Gastroesophageal sphincter (tissue), 4 donors: ENCODE data around the gene CRELD2. TPM values are rescaled to one million over a fixed set of nuclear protein-coding genes. Genes with fewer than 3 reads are reported as not detected.

ENCODE experiments used
- ATAC-seq: fragments of 150-250 bp; one replicate; pipeline ENCODE4 v1.9.1; 2016; ENCODE audit warnings: mild to moderate bottlenecking, moderate library complexity
- H3K27ac ChIP-seq, 4 donors: fragments of 200-600 bp; sonication (generic) in 3 of 4; 1 replicate in 3 of 4; 2 replicates in 1 of 4; pipeline ENCODE4 v1.5.1; 2016 to 2019
- H3K27me3 ChIP-seq: fragments of 200-600 bp; sonication (generic); one replicate; pipeline ENCODE4 v1.5.1; 2019
- H3K36me3 ChIP-seq, 2 donors: fragments of 200-600 bp; sonication (generic); one replicate each; pipeline ENCODE4 v1.5.1; 2019; ENCODE audit warnings: control low read depth in 1 of 2
- H3K4me1 ChIP-seq, 3 donors: fragments of 200-600 bp; sonication (generic); 1 replicate in 2 of 3; 2 replicates in 1 of 3; pipeline ENCODE4 v1.5.1; 2016 to 2019; ENCODE audit warnings: control low read depth in 2 of 3
- H3K4me3 ChIP-seq, 2 donors: fragments of 200-600 bp; sonication (generic); one replicate each; pipeline ENCODE4 v1.5.1; 2019; ENCODE audit warnings: mild to moderate bottlenecking in 1 of 2, moderate library complexity in 1 of 2
- H3K9me3 ChIP-seq, 3 donors: fragments of 200-600 bp; sonication (generic); one replicate each; pipeline ENCODE4 v1.5.1; 2017 to 2019; ENCODE audit warnings: control low read depth in 2 of 3
- EP300 ChIP-seq: sonication (generic); formaldehyde crosslinking; IDR thresholded peaks from one replicate; pipeline ENCODE4 v1.6.1; 2017; ENCODE audit warnings: antibody characterized with exemption, mild to moderate bottlenecking
- POLR2A ChIP-seq, 2 donors: fragments of 450-650 bp; IDR thresholded peaks; one replicate each; pipeline ENCODE4 v1.6.1; 2017; ENCODE audit warnings: antibody characterized with exemption in 2 of 2, mild to moderate bottlenecking in 2 of 2, moderate library complexity in 1 of 2
- POLR2AphosphoS5 ChIP-seq: sonication (generic); formaldehyde crosslinking; IDR thresholded peaks from one replicate; pipeline ENCODE4 v1.6.1; 2017; ENCODE audit warnings: antibody characterized with exemption
- WGBS, 2 donors: methylation state at CpG; one replicate each; pipeline ENCODE4 v1.1.5; 2018; ENCODE audit warnings: low coverage in 1 of 2; 5-methylcytosine and 5-hydroxymethylcytosine counted together
- total RNA-seq, 4 donors: library from RNA; depleted of rRNA; stranded (reverse); fragments of >200 nt; gene quantifications; one replicate each; pipeline ENCODE4 v1.1.0, GENCODE V29; 2016
- TF ChIP-seq, protein P1 (sequence below), 4 experiments: fragments of 200-600 bp in 2 of 4; fragments of 450-650 bp in 2 of 4; sonication (generic) in 1 of 4; IDR thresholded peaks; one replicate each; pipeline ENCODE4 v1.5.1; 2017 to 2019; ENCODE audit warnings: antibody characterized with exemption in 4 of 4, mild to moderate bottlenecking in 2 of 4, moderate library complexity in 2 of 4

CRELD2 gene
- total RNA-seq, 4 donors from 2014 or later: 21.9 to 36.2 (median 30.9) TPM

DNA sequence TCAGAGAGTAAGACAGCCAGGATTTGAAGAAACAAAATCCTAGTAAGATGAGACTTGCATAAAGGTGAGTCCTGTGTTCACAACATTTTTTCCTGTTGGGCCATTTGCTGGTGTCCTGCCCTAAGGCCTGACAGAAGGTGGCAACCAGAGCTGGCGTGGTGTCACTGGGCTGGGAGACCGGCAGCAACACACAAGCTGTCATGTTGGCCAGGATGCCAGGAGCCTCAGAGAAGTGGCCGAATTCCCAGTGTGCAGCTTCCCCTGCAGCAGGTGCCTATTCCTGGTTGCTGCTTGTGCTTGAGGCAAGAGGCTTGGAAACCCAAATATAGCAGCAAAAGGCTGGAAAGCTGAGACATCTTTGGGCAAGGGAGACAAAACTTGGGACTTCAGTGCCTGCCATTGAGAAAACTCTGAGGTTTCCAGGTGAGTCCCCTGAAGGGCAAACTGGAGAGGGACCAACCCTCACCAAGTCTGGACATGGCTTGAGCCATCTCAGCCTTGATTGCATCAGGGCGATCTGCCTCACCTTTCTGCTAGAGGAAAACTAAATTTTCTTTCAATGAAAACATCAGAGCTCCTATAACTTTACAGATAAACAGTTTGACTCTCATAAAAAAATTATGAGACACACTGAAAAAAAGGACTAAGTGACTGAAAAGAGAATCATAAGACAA is 26.1 kb upstream of the CRELD2 start:
- Histone ChIP-seq H3K27ac (no peak overlapping the region), H3K27me3 (no peaks in the 10 kb centered on the region), H3K4me1 (no peaks in the 10 kb centered on the region), H3K4me3 (no peak overlapping the region), H3K9me3 (peaks cover 0 to 7% (median 0%) of the 10 kb centered on the region in 3 donors), H3K36me3 (peaks cover 0 to 44% of the 10 kb centered on the region in 2 donors)
- TF ChIP-seq EP300: no peak
- TF ChIP-seq POLR2AphosphoS5: no peak
- no peak for TF ChIP-seq POLR2A (IDR thresholded peaks at IDR 0.05)
- TF ChIP-seq, protein P1, sequence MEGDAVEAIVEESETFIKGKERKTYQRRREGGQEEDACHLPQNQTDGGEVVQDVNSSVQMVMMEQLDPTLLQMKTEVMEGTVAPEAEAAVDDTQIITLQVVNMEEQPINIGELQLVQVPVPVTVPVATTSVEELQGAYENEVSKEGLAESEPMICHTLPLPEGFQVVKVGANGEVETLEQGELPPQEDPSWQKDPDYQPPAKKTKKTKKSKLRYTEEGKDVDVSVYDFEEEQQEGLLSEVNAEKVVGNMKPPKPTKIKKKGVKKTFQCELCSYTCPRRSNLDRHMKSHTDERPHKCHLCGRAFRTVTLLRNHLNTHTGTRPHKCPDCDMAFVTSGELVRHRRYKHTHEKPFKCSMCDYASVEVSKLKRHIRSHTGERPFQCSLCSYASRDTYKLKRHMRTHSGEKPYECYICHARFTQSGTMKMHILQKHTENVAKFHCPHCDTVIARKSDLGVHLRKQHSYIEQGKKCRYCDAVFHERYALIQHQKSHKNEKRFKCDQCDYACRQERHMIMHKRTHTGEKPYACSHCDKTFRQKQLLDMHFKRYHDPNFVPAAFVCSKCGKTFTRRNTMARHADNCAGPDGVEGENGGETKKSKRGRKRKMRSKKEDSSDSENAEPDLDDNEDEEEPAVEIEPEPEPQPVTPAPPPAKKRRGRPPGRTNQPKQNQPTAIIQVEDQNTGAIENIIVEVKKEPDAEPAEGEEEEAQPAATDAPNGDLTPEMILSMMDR (IDR thresholded peaks at IDR 0.05): no peak
- 67 to 100% methylated on average over 1 of the region's 4 CpGs for WGBS, 2 donors
- ATAC-seq: no peak

DNA sequence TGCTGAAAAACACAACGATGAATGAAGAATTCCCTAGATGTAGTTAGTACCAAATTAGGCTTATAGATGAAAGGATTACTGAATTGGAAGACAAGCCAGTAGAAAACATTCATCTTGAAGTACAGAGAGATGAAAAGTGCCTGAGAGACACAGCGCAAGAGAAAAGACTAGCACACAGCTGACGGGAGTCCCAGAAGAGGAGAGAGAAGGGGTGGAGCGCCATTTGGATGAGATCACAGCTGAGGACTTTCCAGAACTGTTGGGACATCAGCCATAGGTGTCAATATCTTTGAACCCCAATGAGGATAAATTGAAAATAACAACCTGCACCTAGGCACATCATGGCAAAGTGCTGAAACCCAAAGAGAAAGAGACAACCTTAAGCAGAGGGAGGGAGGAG is 25.4 kb upstream of the CRELD2 start:
- TF ChIP-seq, protein P1 (IDR thresholded peaks at IDR 0.05): no peak
- TF ChIP-seq POLR2AphosphoS5 (no peak), EP300 (no peak), POLR2A (IDR thresholded peaks at IDR 0.05) (no peak)
- Histone ChIP-seq H3K4me1 (no peaks in the 10 kb centered on the region), H3K4me3 (no peak overlapping the region), H3K27ac (no peak overlapping the region), H3K36me3 (peaks cover 0 to 39% of the 10 kb centered on the region in 2 donors), H3K27me3 (no peaks in the 10 kb centered on the region), H3K9me3 (peaks cover 0 to 7% (median 0%) of the 10 kb centered on the region in 3 donors)
- ATAC-seq: no peak
- WGBS, 2 donors: 83 to 84% methylated on average over 4 of the region's 4 CpGs

DNA sequence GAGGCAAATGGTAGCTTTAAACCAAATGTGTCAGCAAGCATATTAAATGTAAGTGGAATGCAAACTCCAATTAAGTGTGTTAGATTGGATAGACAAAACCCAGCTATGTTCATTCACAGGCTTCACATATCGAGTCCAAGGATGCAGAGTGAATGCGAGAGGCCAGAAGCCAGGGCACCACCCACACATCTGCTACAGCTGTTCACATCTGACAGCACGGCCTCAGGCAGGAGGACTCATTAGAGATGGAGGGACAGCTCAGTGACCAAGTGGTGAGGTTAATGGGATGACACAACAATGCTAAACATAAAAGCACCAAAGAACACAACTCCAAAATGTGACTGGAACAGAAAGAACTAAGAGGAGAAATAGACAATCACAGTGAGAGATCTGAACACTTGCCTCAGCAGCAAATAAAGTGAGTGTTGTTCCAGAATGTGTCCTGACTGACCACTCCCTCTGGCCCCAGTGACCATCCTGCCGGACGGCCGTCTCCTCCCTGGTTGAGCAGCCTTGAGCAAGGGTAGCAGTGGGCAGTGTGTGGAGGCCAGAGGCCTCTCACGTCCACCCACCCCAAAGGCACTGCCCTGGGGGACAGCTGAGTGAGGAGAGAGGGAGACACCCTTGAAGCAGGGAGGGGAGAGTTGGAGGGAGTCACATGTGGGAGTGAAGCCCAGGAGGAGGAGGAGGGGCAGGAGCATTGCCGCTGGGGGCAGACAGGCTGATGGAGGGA is 23.9 kb upstream of the CRELD2 start:
- no peak overlapping the region for H3K27ac ChIP-seq
- H3K4me1 ChIP-seq: no peaks in the 10 kb centered on the region
- TF ChIP-seq, protein P1 (IDR thresholded peaks at IDR 0.05): no peak
- TF ChIP-seq POLR2A (IDR thresholded peaks at IDR 0.05) (no peak), EP300 (no peak), POLR2AphosphoS5 (no peak)
- no peak for ATAC-seq
- WGBS, 2 donors: 62 to 84% methylated on average over 3 to 4 of the region's 8 CpGs
- H3K9me3 ChIP-seq: peaks cover 0 to 7% (median 0%) of the 10 kb centered on the region in 3 donors
- no peak overlapping the region for H3K4me3 ChIP-seq
- H3K27me3 ChIP-seq: no peaks in the 10 kb centered on the region
- peaks cover 0 to 39% of the 10 kb centered on the region in 2 donors for H3K36me3 ChIP-seq

DNA sequence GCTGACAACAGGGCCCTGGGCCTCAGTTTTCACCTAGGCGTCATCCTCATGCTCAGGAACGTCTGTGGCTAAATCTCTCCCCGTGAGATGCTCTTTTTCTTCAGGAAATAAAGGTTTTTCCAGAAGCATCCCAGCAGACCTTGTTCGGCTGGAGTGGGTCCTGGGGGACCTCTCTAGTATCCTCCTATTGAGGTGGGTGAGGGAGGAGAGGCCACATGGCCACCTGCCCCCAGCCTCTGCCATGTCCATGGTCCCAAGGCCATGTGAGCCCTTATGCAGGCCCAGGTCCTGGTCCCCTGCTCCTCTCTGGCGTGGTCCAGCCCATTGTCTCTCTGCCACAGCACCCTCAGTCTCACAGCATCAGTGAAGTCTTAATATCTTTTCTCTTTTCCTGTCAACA is 22.2 kb upstream of the CRELD2 start:
- no peaks in the 10 kb centered on the region for H3K4me1 ChIP-seq
- H3K27ac ChIP-seq: no peak overlapping the region
- WGBS, 2 donors: 87 to 89% methylated on average over 3 to 5 of the region's 5 CpGs
- no peaks in the 10 kb centered on the region for H3K27me3 ChIP-seq
- TF ChIP-seq POLR2AphosphoS5: no peak
- no peak for TF ChIP-seq EP300
- no peak for TF ChIP-seq POLR2A (IDR thresholded peaks at IDR 0.05)
- TF ChIP-seq, protein P1 (IDR thresholded peaks at IDR 0.05): no peak
- ATAC-seq: no peak
- H3K9me3 ChIP-seq: peaks cover 0 to 7% (median 0%) of the 10 kb centered on the region in 3 donors
- H3K4me3 ChIP-seq: no peak overlapping the region
- H3K36me3 ChIP-seq: peaks cover 0 to 52% of the 10 kb centered on the region in 2 donors
